SK-N-SH treated with all-trans-retinoic acid at 6 μM for 48 hours (cell line): ENCODE data around the gene FBXO8.
"Not testable (repeated sequence)": the region's sequence is repeated elsewhere in the genome, so short reads cannot be mapped to it uniquely, and the experiment has no call there.

ENCODE experiments used
- ATAC-seq: fragments of 200-7000 bp; cut with Tn5 transposase; 3 replicates; pipeline ENCODE4 v1.9.1; 2020; ENCODE audit warnings: mild to moderate bottlenecking, moderate library complexity
- ARNTL ChIP-seq: fragments of 450-650 bp; formaldehyde crosslinking; IDR thresholded peaks from 2 replicates; pipeline ENCODE4 v1.5.0; 2020; ENCODE audit warnings: low read depth, mild to moderate bottlenecking, moderate library complexity, borderline replicate concordance
- BACH2 ChIP-seq: fragments of 250-450 bp; sonication (Bioruptor Pico); IDR thresholded peaks from 2 replicates; pipeline ENCODE4 v1.9.0; 2021; ENCODE audit warnings: mild to moderate bottlenecking, borderline replicate concordance
- CREB5 ChIP-seq: fragments of 250-450 bp; sonication (Bioruptor Pico); IDR thresholded peaks from 2 replicates; pipeline ENCODE4 v1.5.1; 2020; ENCODE audit warnings: low read depth, mild to moderate bottlenecking, moderate library complexity
- CSRNP3 ChIP-seq: fragments of 250-450 bp; sonication (Bioruptor Pico); IDR thresholded peaks from 2 replicates; pipeline ENCODE4 v1.5.1; 2021; ENCODE audit warnings: mild to moderate bottlenecking, moderate library complexity
- ESRRG ChIP-seq: fragments of 250-450 bp; sonication (Bioruptor Pico); IDR thresholded peaks from 2 replicates; pipeline ENCODE4 v1.6.1; 2021; ENCODE audit warnings: mild to moderate bottlenecking
- GLIS3 ChIP-seq: fragments of 250-450 bp; sonication (Bioruptor Pico); IDR thresholded peaks from 2 replicates; pipeline ENCODE4 v1.5.0; 2020; ENCODE audit warnings: mild to moderate bottlenecking, moderate library complexity
- ISL1 ChIP-seq: fragments of 250-450 bp; sonication (Bioruptor Pico); IDR thresholded peaks from 2 replicates; pipeline ENCODE4 v2.1.2; 2022; ENCODE audit warnings: mild to moderate bottlenecking, moderate library complexity
- OSR1 ChIP-seq: fragments of 250-450 bp; sonication (Bioruptor Pico); IDR thresholded peaks from 2 replicates; pipeline ENCODE4 v1.8.0; 2022; ENCODE audit warnings: moderate library complexity, mild to moderate bottlenecking, inconsistent platforms
- PATZ1 ChIP-seq: fragments of 250-450 bp; sonication (Bioruptor Pico); IDR thresholded peaks from 2 replicates; pipeline ENCODE4 v1.8.0; 2020; ENCODE audit warnings: mild to moderate bottlenecking, moderate library complexity, borderline replicate concordance
- POU6F1 ChIP-seq: fragments of 250-450 bp; sonication (Bioruptor Pico); IDR thresholded peaks from 2 replicates; pipeline ENCODE4 v1.8.0; 2021; ENCODE audit warnings: low read depth, mild to moderate bottlenecking, moderate library complexity, borderline replicate concordance
- PPARA ChIP-seq: fragments of 250-450 bp; sonication (Bioruptor Pico); IDR thresholded peaks from 2 replicates; pipeline ENCODE4 v1.5.0; 2020; ENCODE audit warnings: mild to moderate bottlenecking, borderline replicate concordance
- RARB ChIP-seq: fragments of 250-450 bp; sonication (Bioruptor Pico); IDR thresholded peaks from 2 replicates; pipeline ENCODE4 v1.8.0; 2021; ENCODE audit warnings: mild to moderate bottlenecking, moderate library complexity
- SNAI2 ChIP-seq: fragments of 250-450 bp; sonication (Bioruptor Pico); IDR thresholded peaks from 2 replicates; pipeline ENCODE4 v1.5.0; 2020; ENCODE audit warnings: mild to moderate bottlenecking, moderate library complexity
- TCF4 ChIP-seq: fragments of 250-450 bp; sonication (Bioruptor Pico); IDR thresholded peaks from 2 replicates; pipeline ENCODE4 v1.8.0; 2021; ENCODE audit warnings: mild to moderate bottlenecking, moderate library complexity, borderline replicate concordance
- TSHZ2 ChIP-seq: fragments of 250-450 bp; sonication (Bioruptor Pico); IDR thresholded peaks from 2 replicates; pipeline ENCODE4 v1.5.0; 2020; ENCODE audit warnings: mild to moderate bottlenecking, moderate library complexity
- ZFP3 ChIP-seq: fragments of 250-450 bp; sonication (Bioruptor Pico); IDR thresholded peaks from 2 replicates; pipeline ENCODE4 v1.5.0; 2020; ENCODE audit warnings: mild to moderate bottlenecking, moderate library complexity
- ZFP30 ChIP-seq: fragments of 450-650 bp; formaldehyde crosslinking; IDR thresholded peaks from 2 replicates; pipeline ENCODE4 v1.5.0; 2022; ENCODE audit warnings: mild to moderate bottlenecking, moderate library complexity
- ZNF565 ChIP-seq: fragments of 450-650 bp; formaldehyde crosslinking; conservative IDR thresholded peaks from 2 replicates; pipeline ENCODE4 v1.5.0; 2020; ENCODE audit warnings: low read depth, mild to moderate bottlenecking, moderate library complexity
- ZNF70 ChIP-seq: fragments of 450-650 bp; formaldehyde crosslinking; IDR thresholded peaks from 2 replicates; pipeline ENCODE4 v1.5.0; 2020; ENCODE audit warnings: mild to moderate bottlenecking, moderate library complexity
- ZNF8 ChIP-seq: fragments of 450-650 bp; formaldehyde crosslinking; IDR thresholded peaks from 2 replicates; pipeline ENCODE4 v1.5.0; 2020; ENCODE audit warnings: mild to moderate bottlenecking, moderate library complexity

The FBXO8 gene

GRCh38 chr4:174262624-174263444 is 20.6 kb downstream of the FBXO8 start:
- ATAC-seq: peak; percentile 65
- TF ChIP-seq ZFP30 (CRISPR knock-in tag) (no peak), TSHZ2 (CRISPR knock-in tag) (peak; percentile 38; the same call in 1 of the 2 replicates), POU6F1 (CRISPR knock-in tag) (no peak), GLIS3 (CRISPR knock-in tag) (no peak)
- TF ChIP-seq, all 23 proteins: peak for 1

GRCh38 chr4:174261432-174261831 is 22.0 kb downstream of the FBXO8 start:
- ATAC-seq: not testable (repeated sequence)

- TF ChIP-seq ARNTL (CRISPR knock-in tag): no peak; the same call in 1 of the 2 replicates
- TF ChIP-seq OSR1 (CRISPR knock-in tag): no peak
- peak; percentile 93 for TF ChIP-seq CREB5 (CRISPR knock-in tag)
- TF ChIP-seq SNAI2 (CRISPR knock-in tag): peak; percentile 89
- peak; percentile 96 for TF ChIP-seq ISL1
- peak; percentile 95 for TF ChIP-seq TCF4 (CRISPR knock-in tag)
- no peak for TF ChIP-seq PPARA
- TF ChIP-seq RARB (CRISPR knock-in tag): no peak
- TF ChIP-seq TSHZ2 (CRISPR knock-in tag): no peak; the same call in none of the 2 replicates
- peak; percentile 62; the same call in 1 of the 2 replicates for TF ChIP-seq GLIS3 (CRISPR knock-in tag)
- TF ChIP-seq ZNF8 (CRISPR knock-in tag): peak; percentile 41
- peak; percentile 83; the same call in 1 of the 2 replicates for TF ChIP-seq ESRRG
- TF ChIP-seq ZNF70: peak; percentile 23; the same call in 1 of the 2 replicates
- TF ChIP-seq CSRNP3 (CRISPR knock-in tag): peak; percentile 92
- TF ChIP-seq ZFP3 (CRISPR knock-in tag): 0 out of 2 replicates have a peak, but pooled peaks have one; percentile 54
- ATAC-seq: peak; percentile 38
These were observed 23.4 kb downstream of the FBXO8 start for GRCh38 chr4:174260099-174260498.

GRCh38 chr4:174259580-174259979 is 23.9 kb downstream of the FBXO8 start:
- no peak for ATAC-seq
- TF ChIP-seq ZNF70 (no peak), ZNF565 (CRISPR knock-in tag) (no peak), ZFP3 (CRISPR knock-in tag) (no peak), TCF4 (CRISPR knock-in tag) (no peak), ESRRG (no peak), PATZ1 (CRISPR knock-in tag) (no peak), BACH2 (CRISPR knock-in tag) (no peak), POU6F1 (CRISPR knock-in tag) (no peak), OSR1 (CRISPR knock-in tag) (no peak), ZFP30 (CRISPR knock-in tag) (no peak)
